ENCODE data around the gene RASSF7. TPM values are rescaled to one million over a fixed set of nuclear protein-coding genes. Genes with fewer than 3 reads are reported as not detected.

The RASSF7 gene
- total RNA-seq, 1 donor from 2014 or later, result 32.3 TPM

DNA sequence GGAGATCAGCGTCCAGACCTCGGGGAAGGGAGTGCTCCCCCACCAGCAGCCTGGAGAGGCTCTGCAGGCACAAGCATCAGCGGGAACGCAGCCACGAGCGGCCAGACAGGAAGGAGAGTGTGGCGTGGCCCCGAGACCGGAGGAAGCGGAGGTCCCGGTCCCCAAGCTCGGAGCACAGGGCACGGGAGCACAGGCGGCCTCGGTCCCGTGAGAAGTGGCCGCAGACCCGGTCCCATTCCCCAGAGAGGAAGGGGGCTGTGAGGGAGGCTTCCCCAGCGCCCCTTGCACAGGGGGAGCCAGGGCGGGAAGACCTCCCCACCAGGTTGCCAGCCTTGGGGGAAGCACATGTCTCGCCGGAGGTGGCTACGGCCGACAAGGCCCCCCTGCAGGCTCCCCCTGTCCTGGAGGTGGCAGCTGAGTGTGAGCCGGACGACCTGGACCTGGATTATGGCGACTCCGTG is 48.1 kb downstream of the RASSF7 start:
- H3K27ac ChIP-seq (ENCODE audit: low read depth, low read length), result no peak overlapping the region
- Mint-ChIP-seq H3K4me3 (ENCODE audit: unreplicated experiment) (no peak overlapping the region), H3K27ac (ENCODE audit: unreplicated experiment) (peak overlapping the region; percentile 41), H3K4me1 (ENCODE audit: low read depth, unreplicated experiment) (peaks cover 5% of the 10 kb centered on the region), H3K9me3 (ENCODE audit: unreplicated experiment) (no peaks in the 10 kb centered on the region), H3K27me3 (ENCODE audit: low read depth, unreplicated experiment) (no peaks in the 10 kb centered on the region), H3K36me3 (ENCODE audit: low read depth, unreplicated experiment) (peaks cover 16% of the 10 kb centered on the region)
- no peak for DNase-seq (ENCODE audit: low read depth)
- peaks cover 4% of the 10 kb centered on the region for H3K4me1 ChIP-seq (ENCODE audit: insufficient read depth, low read length)
- H3K9me3 ChIP-seq (ENCODE audit: insufficient read depth, low read depth, low read length), result no peaks in the 10 kb centered on the region
- no peak for TF ChIP-seq EZH2 (IDR thresholded peaks at IDR 0.05; ENCODE audit: insufficient read depth, low read length)
- TF ChIP-seq, protein P1, sequence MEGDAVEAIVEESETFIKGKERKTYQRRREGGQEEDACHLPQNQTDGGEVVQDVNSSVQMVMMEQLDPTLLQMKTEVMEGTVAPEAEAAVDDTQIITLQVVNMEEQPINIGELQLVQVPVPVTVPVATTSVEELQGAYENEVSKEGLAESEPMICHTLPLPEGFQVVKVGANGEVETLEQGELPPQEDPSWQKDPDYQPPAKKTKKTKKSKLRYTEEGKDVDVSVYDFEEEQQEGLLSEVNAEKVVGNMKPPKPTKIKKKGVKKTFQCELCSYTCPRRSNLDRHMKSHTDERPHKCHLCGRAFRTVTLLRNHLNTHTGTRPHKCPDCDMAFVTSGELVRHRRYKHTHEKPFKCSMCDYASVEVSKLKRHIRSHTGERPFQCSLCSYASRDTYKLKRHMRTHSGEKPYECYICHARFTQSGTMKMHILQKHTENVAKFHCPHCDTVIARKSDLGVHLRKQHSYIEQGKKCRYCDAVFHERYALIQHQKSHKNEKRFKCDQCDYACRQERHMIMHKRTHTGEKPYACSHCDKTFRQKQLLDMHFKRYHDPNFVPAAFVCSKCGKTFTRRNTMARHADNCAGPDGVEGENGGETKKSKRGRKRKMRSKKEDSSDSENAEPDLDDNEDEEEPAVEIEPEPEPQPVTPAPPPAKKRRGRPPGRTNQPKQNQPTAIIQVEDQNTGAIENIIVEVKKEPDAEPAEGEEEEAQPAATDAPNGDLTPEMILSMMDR (IDR thresholded peaks at IDR 0.05; ENCODE audit: insufficient read depth, low read depth, low read length), result no peak
- H2AFZ ChIP-seq (ENCODE audit: low read depth, low read length), result no peak overlapping the region
- no peak for FAIRE-seq
- no peak overlapping the region for H3K4me2 ChIP-seq (ENCODE audit: low read length)
- no peak overlapping the region for H3K4me3 ChIP-seq (ENCODE audit: insufficient read depth, low read depth, low read length)
- H4K20me1 ChIP-seq (ENCODE audit: insufficient read depth, low read length), result peaks cover 72% of the 10 kb centered on the region
- H3K27me3 ChIP-seq (ENCODE audit: insufficient read depth, low read length), result no peaks in the 10 kb centered on the region
- H3K9ac ChIP-seq (ENCODE audit: low read length), result no peak overlapping the region
- H3K36me3 ChIP-seq (ENCODE audit: insufficient read depth, low read length), result peaks cover 31% of the 10 kb centered on the region
- H3K79me2 ChIP-seq (ENCODE audit: insufficient read depth, low read length), result peaks cover 14% of the 10 kb centered on the region

DNA sequence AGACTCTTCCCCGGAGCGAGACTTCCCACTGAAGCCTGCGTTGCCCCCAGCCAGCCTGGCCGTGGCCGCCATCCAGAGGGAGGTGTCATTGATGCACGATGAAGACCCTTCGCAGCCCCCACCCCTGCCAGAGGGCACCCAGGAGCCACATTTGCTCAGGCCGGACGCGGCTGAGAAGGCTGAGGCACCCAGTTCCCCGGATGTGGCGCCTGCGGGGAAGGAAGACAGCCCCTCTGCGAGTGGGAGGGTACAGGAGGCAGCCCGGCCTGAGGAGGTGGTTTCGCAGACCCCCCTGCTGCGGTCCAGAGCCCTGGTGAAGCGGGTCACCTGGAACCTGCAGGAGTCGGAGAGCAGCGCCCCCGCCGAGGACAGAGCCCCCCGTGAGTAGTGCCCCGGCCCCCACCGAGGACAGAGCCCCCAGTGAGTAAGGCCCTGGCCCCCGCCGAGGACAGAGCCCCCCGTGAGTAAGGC is 48.6 kb downstream of the RASSF7 start:
- H3K27me3 ChIP-seq (ENCODE audit: insufficient read depth, low read length), result no peaks in the 10 kb centered on the region
- no peaks in the 10 kb centered on the region for H3K9me3 Mint-ChIP-seq (ENCODE audit: unreplicated experiment)
- peaks cover 72% of the 10 kb centered on the region for H4K20me1 ChIP-seq (ENCODE audit: insufficient read depth, low read length)
- no peak overlapping the region for H3K4me2 ChIP-seq (ENCODE audit: low read length)
- no peak overlapping the region for H3K4me3 ChIP-seq (ENCODE audit: insufficient read depth, low read depth, low read length)
- H3K36me3 ChIP-seq (ENCODE audit: insufficient read depth, low read length), result peaks cover 27% of the 10 kb centered on the region
- H3K9me3 ChIP-seq (ENCODE audit: insufficient read depth, low read depth, low read length), result no peaks in the 10 kb centered on the region
- TF ChIP-seq, protein P1 (IDR thresholded peaks at IDR 0.05; ENCODE audit: insufficient read depth, low read depth, low read length), result no peak
- TF ChIP-seq EZH2 (IDR thresholded peaks at IDR 0.05; ENCODE audit: insufficient read depth, low read length), result no peak
- H3K4me1 ChIP-seq (ENCODE audit: insufficient read depth, low read length), result peaks cover 4% of the 10 kb centered on the region
- no peak for FAIRE-seq
- no peaks in the 10 kb centered on the region for H3K27me3 Mint-ChIP-seq (ENCODE audit: low read depth, unreplicated experiment)
- H3K27ac ChIP-seq (ENCODE audit: low read depth, low read length), result no peak overlapping the region
- peaks cover 5% of the 10 kb centered on the region for H3K4me1 Mint-ChIP-seq (ENCODE audit: low read depth, unreplicated experiment)
- no peak overlapping the region for H3K9ac ChIP-seq (ENCODE audit: low read length)
- H3K27ac Mint-ChIP-seq (ENCODE audit: unreplicated experiment), result peak overlapping the region; percentile 41
- H3K4me3 Mint-ChIP-seq (ENCODE audit: unreplicated experiment), result no peak overlapping the region
- DNase-seq (ENCODE audit: low read depth), result no peak
- H3K79me2 ChIP-seq (ENCODE audit: insufficient read depth, low read length), result peaks cover 14% of the 10 kb centered on the region
- peaks cover 17% of the 10 kb centered on the region for H3K36me3 Mint-ChIP-seq (ENCODE audit: low read depth, unreplicated experiment)
- no peak overlapping the region for H2AFZ ChIP-seq (ENCODE audit: low read depth, low read length)

DNA sequence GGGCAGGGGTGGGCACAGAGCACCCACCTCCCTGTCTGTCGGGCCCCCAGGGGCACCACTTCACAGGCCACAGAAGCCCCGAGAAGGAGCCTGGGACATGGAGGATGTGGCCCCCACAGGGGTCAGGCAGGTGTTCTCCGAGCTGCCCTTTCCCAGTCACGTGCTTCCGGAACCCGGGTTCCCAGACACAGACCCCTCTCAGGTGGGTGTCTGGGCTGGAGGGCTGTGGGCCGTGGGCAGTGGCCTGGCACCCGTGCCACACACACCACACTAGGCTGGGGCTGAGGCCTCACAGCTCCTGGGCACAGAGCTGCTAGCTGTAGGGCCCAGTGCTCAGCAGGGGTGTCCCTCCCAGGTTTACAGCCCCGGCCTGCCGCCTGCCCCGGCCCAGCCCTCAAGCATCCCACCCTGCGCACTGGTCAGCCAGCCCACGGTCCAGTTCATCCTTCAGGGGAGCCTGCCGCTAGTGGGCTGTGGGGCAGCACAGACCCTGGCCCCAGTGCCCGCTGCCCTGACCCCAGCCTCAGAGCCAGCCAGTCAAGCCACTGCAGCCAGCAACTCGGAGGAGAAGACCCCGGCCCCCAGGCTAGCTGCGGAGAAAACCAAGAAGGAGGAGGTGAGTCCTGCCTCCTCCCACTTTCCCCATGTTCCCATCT is 49.5 kb downstream of the RASSF7 start:
- Histone ChIP-seq H3K4me1 (ENCODE audit: insufficient read depth, low read length) (peaks cover 13% of the 10 kb centered on the region), H2AFZ (ENCODE audit: low read depth, low read length) (no peak overlapping the region), H3K79me2 (ENCODE audit: insufficient read depth, low read length) (peaks cover 13% of the 10 kb centered on the region), H4K20me1 (ENCODE audit: insufficient read depth, low read length) (peaks cover 74% of the 10 kb centered on the region), H3K27ac (ENCODE audit: low read depth, low read length) (no peak overlapping the region), H3K4me3 (ENCODE audit: insufficient read depth, low read depth, low read length) (no peak overlapping the region), H3K9ac (ENCODE audit: low read length) (no peak overlapping the region), H3K9me3 (ENCODE audit: insufficient read depth, low read depth, low read length) (no peaks in the 10 kb centered on the region), H3K27me3 (ENCODE audit: insufficient read depth, low read length) (no peaks in the 10 kb centered on the region), H3K4me2 (ENCODE audit: low read length) (no peak overlapping the region), H3K36me3 (ENCODE audit: insufficient read depth, low read length) (peaks cover 19% of the 10 kb centered on the region)
- Mint-ChIP-seq H3K4me3 (ENCODE audit: unreplicated experiment) (no peak overlapping the region), H3K9me3 (ENCODE audit: unreplicated experiment) (no peaks in the 10 kb centered on the region), H3K36me3 (ENCODE audit: low read depth, unreplicated experiment) (peaks cover 19% of the 10 kb centered on the region), H3K27me3 (ENCODE audit: low read depth, unreplicated experiment) (no peaks in the 10 kb centered on the region), H3K27ac (ENCODE audit: unreplicated experiment) (no peak overlapping the region), H3K4me1 (ENCODE audit: low read depth, unreplicated experiment) (peaks cover 5% of the 10 kb centered on the region)
- TF ChIP-seq, protein P1 (IDR thresholded peaks at IDR 0.05; ENCODE audit: insufficient read depth, low read depth, low read length), result no peak
- no peak for TF ChIP-seq EZH2 (IDR thresholded peaks at IDR 0.05; ENCODE audit: insufficient read depth, low read length)
- FAIRE-seq (no peak), DNase-seq (ENCODE audit: low read depth) (no peak)
